Measurements from ENCODE around the gene GPR137. TPM values are rescaled to one million over a fixed set of nuclear protein-coding genes. Genes with fewer than 3 reads are reported as not detected.
A peak's percentile ranks its signal among the peaks of the same experiment; 100 is the strongest.
"Not testable (repeated sequence)": the region's sequence is repeated elsewhere in the genome, so short reads cannot be mapped to it uniquely, and the experiment has no call there.

Gene GPR137
- polyA plus RNA-seq, 2 of the 4 experiments (the other 2 are of a cell fraction) = 11.0 to 37.4 TPM

DNA sequence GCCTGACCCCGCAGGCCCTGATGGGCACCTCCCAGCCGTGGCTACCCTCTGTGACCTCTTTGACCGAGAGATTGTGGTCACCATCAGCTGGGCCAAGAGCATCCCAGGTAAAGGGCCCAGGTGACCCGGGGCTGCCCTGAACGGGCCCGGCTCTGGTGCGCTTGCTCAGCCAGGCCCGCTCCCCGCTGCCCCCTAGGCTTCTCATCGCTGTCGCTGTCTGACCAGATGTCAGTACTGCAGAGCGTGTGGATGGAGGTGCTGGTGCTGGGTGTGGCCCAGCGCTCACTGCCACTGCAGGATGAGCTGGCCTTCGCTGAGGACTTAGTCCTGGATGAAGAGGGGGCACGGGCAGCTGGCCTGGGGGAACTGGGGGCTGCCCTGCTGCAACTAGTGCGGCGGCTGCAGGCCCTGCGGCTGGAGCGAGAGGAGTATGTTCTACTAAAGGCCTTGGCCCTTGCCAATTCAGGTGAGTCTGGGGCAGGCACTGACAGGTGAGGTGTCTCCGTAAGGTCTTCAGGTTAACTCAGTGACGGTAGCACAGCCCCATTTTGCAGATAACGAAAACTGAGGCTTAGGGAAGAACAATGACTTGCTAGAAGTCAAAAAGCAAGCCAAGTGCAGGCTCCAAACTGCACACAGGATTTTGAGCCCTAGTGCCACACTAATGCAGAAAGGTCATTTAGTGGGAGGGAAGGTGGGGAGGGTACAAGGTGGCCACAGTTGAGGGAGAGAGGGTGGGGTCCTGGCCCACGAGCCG, 29.3 kb downstream of the GPR137 start:
- Histone ChIP-seq H3K4me1 (peaks cover 14% of the 10 kb centered on the region), H3K4me2 (no peak overlapping the region), H3K4me3 (no peak overlapping the region), H3K9me3 (no peaks in the 10 kb centered on the region), H3K27ac (no peak overlapping the region)
- no peak for FAIRE-seq
- WGBS (ENCODE audit: missing lambda C conversion rate) = 92% methylated on average over 24 of the region's 24 CpGs
- CTCF ChIA-PET = interaction anchor here (1.2 to 20.7 kb wide), 5 partner anchors 10 to 103 kb away, joined by 3 to 996 read pairs (median 6); partner anchors contain the start of genes CCDC88B, ESRRA and RPS6KA4
- POLR2A ChIA-PET = no interaction called here
- ATAC-seq = no peak
- peak; percentile 73; the same call in 1 of the 2 replicates for TF ChIP-seq KDM1A (IDR thresholded peaks at IDR 0.05; ENCODE audit: low read depth)
- TF ChIP-seq, protein P1, sequence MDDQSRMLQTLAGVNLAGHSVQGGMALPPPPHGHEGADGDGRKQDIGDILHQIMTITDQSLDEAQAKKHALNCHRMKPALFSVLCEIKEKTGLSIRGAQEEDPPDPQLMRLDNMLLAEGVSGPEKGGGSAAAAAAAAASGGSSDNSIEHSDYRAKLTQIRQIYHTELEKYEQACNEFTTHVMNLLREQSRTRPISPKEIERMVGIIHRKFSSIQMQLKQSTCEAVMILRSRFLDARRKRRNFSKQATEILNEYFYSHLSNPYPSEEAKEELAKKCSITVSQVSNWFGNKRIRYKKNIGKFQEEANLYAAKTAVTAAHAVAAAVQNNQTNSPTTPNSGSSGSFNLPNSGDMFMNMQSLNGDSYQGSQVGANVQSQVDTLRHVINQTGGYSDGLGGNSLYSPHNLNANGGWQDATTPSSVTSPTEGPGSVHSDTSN (IDR thresholded peaks at IDR 0.05) = no peak
- DNase-seq (ENCODE audit: low read depth in 1 of 2, low spot score in 1 of 2) = no peak

DNA sequence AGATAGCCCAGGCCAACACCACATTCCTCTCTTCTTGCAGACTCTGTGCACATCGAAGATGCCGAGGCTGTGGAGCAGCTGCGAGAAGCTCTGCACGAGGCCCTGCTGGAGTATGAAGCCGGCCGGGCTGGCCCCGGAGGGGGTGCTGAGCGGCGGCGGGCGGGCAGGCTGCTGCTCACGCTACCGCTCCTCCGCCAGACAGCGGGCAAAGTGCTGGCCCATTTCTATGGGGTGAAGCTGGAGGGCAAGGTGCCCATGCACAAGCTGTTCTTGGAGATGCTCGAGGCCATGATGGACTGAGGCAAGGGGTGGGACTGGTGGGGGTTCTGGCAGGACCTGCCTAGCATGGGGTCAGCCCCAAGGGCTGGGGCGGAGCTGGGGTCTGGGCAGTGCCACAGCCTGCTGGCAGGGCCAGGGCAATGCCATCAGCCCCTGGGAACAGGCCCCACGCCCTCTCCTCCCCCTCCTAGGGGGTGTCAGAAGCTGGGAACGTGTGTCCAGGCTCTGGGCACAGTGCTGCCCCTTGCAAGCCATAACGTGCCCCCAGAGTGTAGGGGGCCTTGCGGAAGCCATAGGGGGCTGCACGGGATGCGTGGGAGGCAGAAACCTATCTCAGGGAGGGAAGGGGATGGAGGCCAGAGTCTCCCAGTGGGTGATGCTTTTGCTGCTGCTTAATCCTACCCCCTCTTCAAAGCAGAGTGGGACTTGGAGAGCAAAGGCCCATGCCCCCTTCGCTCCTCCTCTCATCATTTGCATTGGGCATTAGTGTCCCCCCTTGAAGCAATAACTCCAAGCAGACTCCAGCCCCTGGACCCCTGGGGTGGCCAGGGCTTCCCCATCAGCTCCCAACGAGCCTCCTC, 30.2 kb downstream of the GPR137 start:
- H3K27ac ChIP-seq = peak overlapping the region; percentile 97 to 98; a peak in 5 of 6 replicates

DNA sequence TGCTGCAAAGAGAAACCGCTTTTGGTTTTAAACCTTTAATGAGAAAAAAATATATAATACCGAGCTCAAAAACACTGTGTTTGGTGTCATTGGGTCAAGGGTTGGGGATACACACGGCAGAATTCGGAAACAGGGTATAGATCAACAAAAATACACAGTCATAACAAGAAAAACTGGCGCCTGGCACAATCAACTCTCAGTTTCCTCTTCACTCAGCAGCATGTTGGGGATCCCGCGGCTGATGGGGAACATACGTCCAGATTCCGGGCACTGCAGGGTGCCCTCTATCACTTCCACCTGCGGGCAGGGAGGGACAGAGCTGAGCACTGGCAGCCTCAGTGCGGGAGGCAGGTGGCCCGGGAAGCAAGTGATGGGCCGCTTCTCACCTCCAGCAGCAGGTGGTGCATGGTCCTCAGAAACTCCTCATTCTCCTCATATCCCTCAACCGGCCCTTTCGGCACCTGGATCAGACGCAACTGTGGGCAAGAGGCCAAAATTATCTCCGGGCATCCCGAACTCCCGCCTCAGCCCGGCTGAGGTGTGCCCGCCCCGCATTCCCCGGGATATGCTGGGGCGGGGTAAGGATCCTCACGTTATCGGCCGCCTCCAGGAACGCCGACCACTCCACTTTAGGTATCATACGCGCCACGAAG, 31.1 kb downstream of the GPR137 start:
- H3K4me2 ChIP-seq = peak overlapping the region; percentile 87
- TF ChIP-seq EP300 (IDR thresholded peaks at IDR 0.05) (no peak), KDM5A (IDR thresholded peaks at IDR 0.05) (peak; percentile 49; the same call in 1 of the 2 replicates), RARB (CRISPR knock-in tag; IDR thresholded peaks at IDR 0.05) (no peak), FOSL2 (IDR thresholded peaks at IDR 0.05) (no peak), FOSL2 (CRISPR knock-in tag; IDR thresholded peaks at IDR 0.05) (no peak), TP53 (CRISPR knock-in tag; IDR thresholded peaks at IDR 0.05) (peak; percentile 32; the same call in 1 of the 2 replicates), HEYL (CRISPR knock-in tag; IDR thresholded peaks at IDR 0.05) (no peak), RAD21 (conservative IDR thresholded peaks at IDR 0.05 in 1 of 2, IDR thresholded peaks at IDR 0.05 in 1 of 2) (peak in 1 of 2 experiments; percentile 21; a peak in 1 of 5 replicates), TFCP2L1 (CRISPR knock-in tag; IDR thresholded peaks at IDR 0.05) (no peak), PHF8 (IDR thresholded peaks at IDR 0.05; ENCODE audit: borderline replicate concordance, low read depth) (peak; percentile 65; the same call in 1 of the 2 replicates), ZFP36 (IDR thresholded peaks at IDR 0.05; ENCODE audit: borderline replicate concordance, partially characterized antibody) (no peak)
- TF ChIP-seq, protein P1 (IDR thresholded peaks at IDR 0.05) = 0 out of 2 replicates have a peak, but pooled peaks have one; percentile 76
- TF ChIP-seq, protein P2, sequence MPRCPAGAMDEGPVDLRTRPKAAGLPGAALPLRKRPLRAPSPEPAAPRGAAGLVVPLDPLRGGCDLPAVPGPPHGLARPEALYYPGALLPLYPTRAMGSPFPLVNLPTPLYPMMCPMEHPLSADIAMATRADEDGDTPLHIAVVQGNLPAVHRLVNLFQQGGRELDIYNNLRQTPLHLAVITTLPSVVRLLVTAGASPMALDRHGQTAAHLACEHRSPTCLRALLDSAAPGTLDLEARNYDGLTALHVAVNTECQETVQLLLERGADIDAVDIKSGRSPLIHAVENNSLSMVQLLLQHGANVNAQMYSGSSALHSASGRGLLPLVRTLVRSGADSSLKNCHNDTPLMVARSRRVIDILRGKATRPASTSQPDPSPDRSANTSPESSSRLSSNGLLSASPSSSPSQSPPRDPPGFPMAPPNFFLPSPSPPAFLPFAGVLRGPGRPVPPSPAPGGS (IDR thresholded peaks at IDR 0.05) = no peak
- TF ChIP-seq, protein P3, sequence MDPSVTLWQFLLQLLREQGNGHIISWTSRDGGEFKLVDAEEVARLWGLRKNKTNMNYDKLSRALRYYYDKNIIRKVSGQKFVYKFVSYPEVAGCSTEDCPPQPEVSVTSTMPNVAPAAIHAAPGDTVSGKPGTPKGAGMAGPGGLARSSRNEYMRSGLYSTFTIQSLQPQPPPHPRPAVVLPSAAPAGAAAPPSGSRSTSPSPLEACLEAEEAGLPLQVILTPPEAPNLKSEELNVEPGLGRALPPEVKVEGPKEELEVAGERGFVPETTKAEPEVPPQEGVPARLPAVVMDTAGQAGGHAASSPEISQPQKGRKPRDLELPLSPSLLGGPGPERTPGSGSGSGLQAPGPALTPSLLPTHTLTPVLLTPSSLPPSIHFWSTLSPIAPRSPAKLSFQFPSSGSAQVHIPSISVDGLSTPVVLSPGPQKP (IDR thresholded peaks at IDR 0.05; ENCODE audit: low read depth, low read length) = no peak
- ATAC-seq (peak; percentile 15 to 28), FAIRE-seq (no peak), DNase-seq (ENCODE audit: low read depth in 1 of 2, low spot score in 1 of 2) (peak; percentile 22 to 71)
- ChIA-PET CTCF (interaction anchor here (1.0 to 20.7 kb wide), 8 partner anchors 7 to 372 kb away, joined by 3 to 996 read pairs (median 4); partner anchors contain the start of genes CATSPERZ, CCDC88B, ESRRA and PLCB3), POLR2A (interaction anchor here (0.6 to 2.9 kb wide), 19 partner anchors 8 to 496 kb away, joined by 3 to 50 read pairs (median 7); partner anchors contain the start of genes BAD, CCDC88B, ESRRA and FKBP2)
- 4% methylated on average over 18 of the region's 32 CpGs for WGBS (ENCODE audit: missing lambda C conversion rate)
- peaks cover 14% of the 10 kb centered on the region for H3K4me1 ChIP-seq
- H3K4me3 ChIP-seq = peak overlapping the region; percentile 80
- peak overlapping the region; percentile 97 to 98 for H3K27ac ChIP-seq
- H3K9me3 ChIP-seq = no peaks in the 10 kb centered on the region

More for the DNA sequence above, 30.2 kb downstream of the GPR137 start:
- Histone ChIP-seq H3K4me2 (peak overlapping the region; percentile 87), H3K4me1 (peaks cover 14% of the 10 kb centered on the region), H3K4me3 (peak overlapping the region; percentile 80; the same call in 2 of the 3 replicates)
- not testable (repeated sequence) for FAIRE-seq; H3K9me3 ChIP-seq; DNase-seq (ENCODE audit: low read depth in 1 of 2, low spot score in 1 of 2); ATAC-seq
- ChIA-PET CTCF (interaction anchor here (1.2 to 20.7 kb wide), 4 partner anchors 11 to 40 kb away, joined by 3 to 996 read pairs (median 40); partner anchors contain the start of genes CATSPERZ, CCDC88B, ESRRA and RPS6KA4), POLR2A (interaction anchor here (0.8 to 2.9 kb wide), 4 partner anchors 8 to 130 kb away, joined by 4 to 50 read pairs (median 24); partner anchors contain the start of gene STIP1)
- 74% methylated on average over 11 of the region's 25 CpGs for WGBS (ENCODE audit: missing lambda C conversion rate)

All from A549 (cell line).